SK-N-SH (cell line): ENCODE data around the gene RNF217. TPM values are rescaled to one million over a fixed set of nuclear protein-coding genes. Genes with fewer than 3 reads are reported as not detected.
A peak's percentile ranks its signal among the peaks of the same experiment; 100 is the strongest.

ENCODE experiments used
- CTCF ChIA-PET: fragments of 300-600, 350-600 bp; formaldehyde crosslinking; extraction: SDS; loops from one replicate; lab custom pipeline; 2021; lab: Yijun Ruan, JAX
- POLR2A ChIA-PET: fragments of 350-600 bp; sonication (Branson Sonifier 250); formaldehyde crosslinking; extraction: SDS; loops from one replicate; lab custom pipeline; 2020; ENCODE audit warnings: antibody characterized with exemption, inconsistent platforms; lab: Yijun Ruan, JAX
- DNase-seq: peaks from one replicate; pipeline ENCODE4 v3.0.0; 2012
- H2AFZ ChIP-seq: fragments of 200-600 bp; sonication (generic); 2 replicates; pipeline ENCODE4 v1.8.1; 2016; ENCODE audit warnings: antibody characterized with exemption, mild to moderate bottlenecking, low read depth
- H3F3A ChIP-seq: fragments of 200-600 bp; sonication (generic); replicated peaks from 2 replicates; pipeline ENCODE3; 2016; ENCODE audit warnings: antibody characterized with exemption, mild to moderate bottlenecking; ENCODE audit not compliant: insufficient read depth
- H3K27ac ChIP-seq, 2 experiments: fragments of 200-500 bp in 1 of 2; fragments of 200-600 bp in 1 of 2; sonication (Bioruptor generic) in 1 of 2; sonication (generic), shearing (Covaris generic) in 1 of 2; 2 replicates each; pipeline versions ENCODE4 v1.5.1 to v1.6.1; 2014 to 2016; ENCODE audit warnings: low read depth in 2 of 2, inconsistent platforms in 1 of 2, low read length in 1 of 2, mild to moderate bottlenecking in 1 of 2, mixed read lengths in 1 of 2
- H3K27me3 ChIP-seq: fragments of 200-600 bp; sonication (generic), shearing (Covaris generic); 2 replicates; pipeline ENCODE4 v1.6.1; 2016; ENCODE audit warnings: mixed run types; ENCODE audit not compliant: insufficient read depth
- H3K36me3 ChIP-seq, 2 experiments: fragments of 200-500 bp in 1 of 2; fragments of 200-600 bp in 1 of 2; sonication (Bioruptor generic) in 1 of 2; sonication (generic) in 1 of 2; replicated peaks in 1 of 2; 2 replicates each; pipeline versions ENCODE3 to v1.5.1; 2014 to 2016; ENCODE audit warnings: low read length in 1 of 2, mild to moderate bottlenecking in 1 of 2; ENCODE audit not compliant: insufficient read depth in 2 of 2, control insufficient read depth in 1 of 2
- H3K4me1 ChIP-seq, 2 experiments: fragments of 200-500 bp in 1 of 2; fragments of 200-600 bp in 1 of 2; sonication (Bioruptor generic) in 1 of 2; sonication (generic), shearing (Covaris generic) in 1 of 2; 2 replicates each; pipeline versions ENCODE4 v1.5.1 to v1.6.1; 2014 to 2016; ENCODE audit warnings: low read depth in 1 of 2, low read length in 1 of 2, mixed run types in 1 of 2; ENCODE audit not compliant: insufficient read depth in 2 of 2, control insufficient read depth in 1 of 2
- H3K4me2 ChIP-seq: fragments of 200-600 bp; sonication (generic), shearing (Covaris generic); 2 replicates; pipeline ENCODE4 v1.6.1; 2017; ENCODE audit warnings: mixed run types
- H3K4me3 ChIP-seq, 2 experiments: fragments of 200-500 bp in 1 of 2; fragments of 200-600 bp in 1 of 2; sonication (Bioruptor generic) in 1 of 2; sonication (generic), shearing (Covaris generic) in 1 of 2; 2 replicates each; pipeline versions ENCODE4 v1.5.1 to v1.8.1; 2014 to 2016; ENCODE audit warnings: low read depth in 2 of 2, inconsistent platforms in 1 of 2, low read length in 1 of 2, mild to moderate bottlenecking in 1 of 2, mixed read lengths in 1 of 2, moderate library complexity in 1 of 2
- H3K79me2 ChIP-seq: fragments of 200-600 bp; sonication (generic); 2 replicates; pipeline ENCODE4 v1.8.1; 2017; ENCODE audit warnings: mild to moderate bottlenecking; ENCODE audit not compliant: insufficient read depth
- H3K9ac ChIP-seq: fragments of 200-600 bp; sonication (generic); 2 replicates; pipeline ENCODE4 v1.6.1; 2017; ENCODE audit warnings: mixed run types
- H3K9me2 ChIP-seq: fragments of 200-600 bp; sonication (generic); 2 replicates; pipeline ENCODE4 v1.6.1; 2017; ENCODE audit warnings: mixed run types
- H3K9me3 ChIP-seq: fragments of 200-600 bp; sonication (generic); 2 replicates; pipeline ENCODE4 v1.6.1; 2017; ENCODE audit warnings: mixed run types, mild to moderate bottlenecking, moderate library complexity
- H4K20me1 ChIP-seq: fragments of 200-600 bp; sonication (generic); 2 replicates; pipeline ENCODE4 v1.6.1; 2017; ENCODE audit warnings: mild to moderate bottlenecking, mixed run types; ENCODE audit not compliant: insufficient read depth
- FOXJ3 ChIP-seq: sonication (generic); formaldehyde crosslinking; IDR thresholded peaks from 2 replicates; pipeline ENCODE4 v1.5.1; 2020; ENCODE audit warnings: mild to moderate bottlenecking, missing genetic modification reagents
- FOXM1 ChIP-seq: IDR thresholded peaks from 2 replicates; pipeline ENCODE4 v1.4.0; 2012; ENCODE audit warnings: low read depth, mild to moderate bottlenecking
- GATA2 ChIP-seq: sonication (generic); formaldehyde crosslinking; IDR thresholded peaks from 2 replicates; pipeline ENCODE4 v1.5.0; 2020; ENCODE audit warnings: mild to moderate bottlenecking, missing genetic modification reagents
- JUND ChIP-seq: IDR thresholded peaks from 2 replicates; pipeline ENCODE4 v1.4.0; 2012
- NRF1 ChIP-seq: IDR thresholded peaks from 2 replicates; pipeline ENCODE4 v1.6.1; 2012; ENCODE audit warnings: low read depth, mild to moderate bottlenecking, low read length
- POLR2AphosphoS5 ChIP-seq: IDR thresholded peaks from 2 replicates; pipeline ENCODE4 v1.6.1; 2012; ENCODE audit warnings: low read depth, low read length
- RAD21 ChIP-seq: IDR thresholded peaks from 2 replicates; pipeline ENCODE4 v1.6.1; 2012; ENCODE audit warnings: mild to moderate bottlenecking, low read length
- RFX5 ChIP-seq: IDR thresholded peaks from 2 replicates; pipeline ENCODE4 v1.6.1; 2012; ENCODE audit warnings: mild to moderate bottlenecking, improper control_type of control experiment, low read length
- RXRA ChIP-seq: IDR thresholded peaks from 2 replicates; pipeline ENCODE4 v1.4.0; 2012; ENCODE audit warnings: low read depth, mild to moderate bottlenecking, borderline replicate concordance
- SMC3 ChIP-seq: IDR thresholded peaks from 2 replicates; pipeline ENCODE4 v1.6.1; 2012; ENCODE audit warnings: low read depth, low read length, improper control_type of control experiment
- TAF1 ChIP-seq: IDR thresholded peaks from 2 replicates; pipeline ENCODE4 v1.6.1; 2012; ENCODE audit warnings: low read depth, mild to moderate bottlenecking, low read length, moderate library complexity, borderline replicate concordance
- TCF12 ChIP-seq: IDR thresholded peaks from 2 replicates; pipeline ENCODE4 v1.4.0; 2012
- TEAD4 ChIP-seq: IDR thresholded peaks from 2 replicates; pipeline ENCODE4 v1.4.0; 2012; ENCODE audit warnings: mild to moderate bottlenecking, borderline replicate concordance; ENCODE audit not compliant: insufficient read depth
- WGBS: methylation state at CpG from one replicate; pipeline ENCODE4 v1.1.6; 2017; ENCODE audit warnings: low lambda C conversion rate; 5-methylcytosine and 5-hydroxymethylcytosine counted together
- polyA plus RNA-seq, 3 experiments: library from polyadenylated mRNA; depleted of rRNA; stranded (reverse); fragments of >200 nt; gene quantifications; 2 replicates each; pipeline ENCODE4 v1.2.3, GENCODE V29; 2012
- TF ChIP-seq, protein P1 (sequence below): fragments of 150-350 bp; IDR thresholded peaks from 2 replicates; pipeline ENCODE4 v1.6.1; 2017; ENCODE audit warnings: antibody characterized with exemption, low read length, low read depth, borderline replicate concordance
- TF ChIP-seq, protein P2 (sequence below): fragments of 150-350 bp; IDR thresholded peaks from 2 replicates; pipeline ENCODE4 v1.6.1; 2016; ENCODE audit warnings: mild to moderate bottlenecking, low read depth, low read length
- TF ChIP-seq, protein P3 (sequence below): fragments of 200-600 bp; sonication (generic); IDR thresholded peaks from 2 replicates; pipeline ENCODE4 v1.6.1; 2017; ENCODE audit warnings: antibody characterized with exemption, mild to moderate bottlenecking, moderate library complexity
- TF ChIP-seq, protein P4 (sequence below): IDR thresholded peaks from 2 replicates; pipeline ENCODE4 v1.4.0; 2012; ENCODE audit warnings: low read depth, borderline replicate concordance

The RNF217 gene
- polyA plus RNA-seq, 1 of the 3 experiments (the other 2 are of a cell fraction), result 0.28 TPM

DNA sequence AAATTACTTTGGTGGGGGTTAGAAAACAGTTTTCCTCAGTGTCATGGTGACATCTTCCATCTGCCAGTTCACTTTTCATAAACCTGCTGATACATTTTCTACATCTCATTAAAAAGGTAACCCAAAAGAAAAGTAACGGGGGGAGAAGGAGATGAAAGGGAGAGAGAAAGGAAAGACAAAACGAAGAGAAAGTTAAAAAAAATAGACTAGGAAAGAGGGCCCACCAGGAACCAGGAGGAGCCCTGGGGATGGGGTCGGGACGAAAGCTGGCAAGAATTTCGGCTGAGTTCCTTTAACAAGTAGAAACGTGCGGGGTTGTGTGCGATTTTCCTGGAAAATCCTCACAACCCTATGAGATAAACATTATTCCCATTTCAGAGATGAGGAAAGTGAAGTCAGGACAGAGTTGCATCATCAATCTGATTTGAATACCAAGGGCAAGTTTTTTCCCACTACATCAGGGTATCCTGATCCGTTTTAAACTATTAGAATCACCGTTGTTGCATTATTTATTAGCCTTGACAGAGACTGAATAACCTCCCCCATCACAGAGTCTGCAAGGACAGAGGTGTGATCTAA, 137.9 kb downstream of the RNF217 start:
- ChIA-PET POLR2A (no interaction called here), CTCF (interaction anchor here (1.3 to 2.3 kb wide), 2 partner anchors 11 to 14 kb away, joined by 5 to 11 read pairs; no protein-coding TSS in a partner anchor)
- Histone ChIP-seq H3F3A (peaks cover 3% of the 10 kb centered on the region), H4K20me1 (no peaks in the 10 kb centered on the region), H3K4me3 (peak overlapping the region; percentile 52 to 56), H3K27ac (no peak overlapping the region), H3K79me2 (no peaks in the 10 kb centered on the region), H3K4me2 (peak overlapping the region; percentile 85), H2AFZ (peak overlapping the region; percentile 61; the same call in 1 of the 2 replicates), H3K9ac (no peak overlapping the region), H3K9me2 (no peaks in the 10 kb centered on the region), H3K9me3 (no peaks in the 10 kb centered on the region), H3K36me3 (no peaks in the 10 kb centered on the region), H3K4me1 (peaks cover 4 to 31% of the 10 kb centered on the region in 2 experiments; a peak in 2 of 4 replicates), H3K27me3 (no peaks in the 10 kb centered on the region; the same call in 1 of the 2 replicates)
- no peak for TF ChIP-seq RFX5
- no peak for TF ChIP-seq RXRA
- TF ChIP-seq, protein P1, sequence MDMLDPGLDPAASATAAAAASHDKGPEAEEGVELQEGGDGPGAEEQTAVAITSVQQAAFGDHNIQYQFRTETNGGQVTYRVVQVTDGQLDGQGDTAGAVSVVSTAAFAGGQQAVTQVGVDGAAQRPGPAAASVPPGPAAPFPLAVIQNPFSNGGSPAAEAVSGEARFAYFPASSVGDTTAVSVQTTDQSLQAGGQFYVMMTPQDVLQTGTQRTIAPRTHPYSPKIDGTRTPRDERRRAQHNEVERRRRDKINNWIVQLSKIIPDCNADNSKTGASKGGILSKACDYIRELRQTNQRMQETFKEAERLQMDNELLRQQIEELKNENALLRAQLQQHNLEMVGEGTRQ, result no peak
- TF ChIP-seq RAD21, result no peak
- TF ChIP-seq, protein P2, sequence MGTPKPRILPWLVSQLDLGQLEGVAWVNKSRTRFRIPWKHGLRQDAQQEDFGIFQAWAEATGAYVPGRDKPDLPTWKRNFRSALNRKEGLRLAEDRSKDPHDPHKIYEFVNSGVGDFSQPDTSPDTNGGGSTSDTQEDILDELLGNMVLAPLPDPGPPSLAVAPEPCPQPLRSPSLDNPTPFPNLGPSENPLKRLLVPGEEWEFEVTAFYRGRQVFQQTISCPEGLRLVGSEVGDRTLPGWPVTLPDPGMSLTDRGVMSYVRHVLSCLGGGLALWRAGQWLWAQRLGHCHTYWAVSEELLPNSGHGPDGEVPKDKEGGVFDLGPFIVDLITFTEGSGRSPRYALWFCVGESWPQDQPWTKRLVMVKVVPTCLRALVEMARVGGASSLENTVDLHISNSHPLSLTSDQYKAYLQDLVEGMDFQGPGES, result no peak
- no peak for TF ChIP-seq POLR2AphosphoS5
- TF ChIP-seq TEAD4, result no peak
- no peak for TF ChIP-seq SMC3
- TF ChIP-seq GATA2 (CRISPR knock-in tag), result no peak
- no peak for TF ChIP-seq JUND
- TF ChIP-seq, protein P3, sequence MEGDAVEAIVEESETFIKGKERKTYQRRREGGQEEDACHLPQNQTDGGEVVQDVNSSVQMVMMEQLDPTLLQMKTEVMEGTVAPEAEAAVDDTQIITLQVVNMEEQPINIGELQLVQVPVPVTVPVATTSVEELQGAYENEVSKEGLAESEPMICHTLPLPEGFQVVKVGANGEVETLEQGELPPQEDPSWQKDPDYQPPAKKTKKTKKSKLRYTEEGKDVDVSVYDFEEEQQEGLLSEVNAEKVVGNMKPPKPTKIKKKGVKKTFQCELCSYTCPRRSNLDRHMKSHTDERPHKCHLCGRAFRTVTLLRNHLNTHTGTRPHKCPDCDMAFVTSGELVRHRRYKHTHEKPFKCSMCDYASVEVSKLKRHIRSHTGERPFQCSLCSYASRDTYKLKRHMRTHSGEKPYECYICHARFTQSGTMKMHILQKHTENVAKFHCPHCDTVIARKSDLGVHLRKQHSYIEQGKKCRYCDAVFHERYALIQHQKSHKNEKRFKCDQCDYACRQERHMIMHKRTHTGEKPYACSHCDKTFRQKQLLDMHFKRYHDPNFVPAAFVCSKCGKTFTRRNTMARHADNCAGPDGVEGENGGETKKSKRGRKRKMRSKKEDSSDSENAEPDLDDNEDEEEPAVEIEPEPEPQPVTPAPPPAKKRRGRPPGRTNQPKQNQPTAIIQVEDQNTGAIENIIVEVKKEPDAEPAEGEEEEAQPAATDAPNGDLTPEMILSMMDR, result no peak
- no peak for TF ChIP-seq TCF12
- no peak for TF ChIP-seq FOXJ3 (CRISPR knock-in tag)
- no peak for TF ChIP-seq NRF1
- TF ChIP-seq, protein P4, sequence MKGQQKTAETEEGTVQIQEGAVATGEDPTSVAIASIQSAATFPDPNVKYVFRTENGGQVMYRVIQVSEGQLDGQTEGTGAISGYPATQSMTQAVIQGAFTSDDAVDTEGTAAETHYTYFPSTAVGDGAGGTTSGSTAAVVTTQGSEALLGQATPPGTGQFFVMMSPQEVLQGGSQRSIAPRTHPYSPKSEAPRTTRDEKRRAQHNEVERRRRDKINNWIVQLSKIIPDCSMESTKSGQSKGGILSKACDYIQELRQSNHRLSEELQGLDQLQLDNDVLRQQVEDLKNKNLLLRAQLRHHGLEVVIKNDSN, result no peak
- no peak for TF ChIP-seq TAF1
- TF ChIP-seq FOXM1, result no peak
- no peak for DNase-seq
- 51% methylated on average over 10 of the region's 10 CpGs for WGBS
